HG02588 (cell line): ENCODE measurements around the gene BICD2.
"Not testable (repeated sequence)": the region's sequence is repeated elsewhere in the genome, so short reads cannot be mapped to it uniquely, and the experiment has no call there.

ENCODE experiments used
- ATAC-seq: cut with Tn5 transposase; IDR thresholded peaks from one replicate; pipeline ENCODE4 v1.9.1; 2021; ENCODE audit warnings: mild to moderate bottlenecking, moderate library complexity; ENCODE audit not compliant: unreplicated experiment

BICD2 gene

DNA sequence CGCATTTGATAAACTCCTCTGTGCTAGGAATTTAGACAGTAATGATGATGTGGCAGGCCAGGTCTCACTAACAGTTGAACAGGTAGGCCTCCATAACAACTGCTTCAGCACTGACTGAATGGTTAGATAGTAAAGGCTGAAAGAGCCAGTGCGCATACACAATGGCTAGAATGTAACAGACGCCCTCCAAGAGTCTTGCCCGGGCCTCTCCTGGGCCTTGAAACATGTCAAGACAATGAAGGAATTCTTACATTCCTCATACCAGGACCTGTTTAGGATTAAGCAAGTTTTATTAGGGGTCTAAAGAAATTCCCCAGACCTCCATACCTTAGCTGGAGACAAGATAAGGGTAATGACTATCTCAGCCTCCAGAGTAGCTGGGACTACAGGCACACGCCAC is 6.7 kb upstream of the BICD2 start:
- no peak for ATAC-seq

DNA sequence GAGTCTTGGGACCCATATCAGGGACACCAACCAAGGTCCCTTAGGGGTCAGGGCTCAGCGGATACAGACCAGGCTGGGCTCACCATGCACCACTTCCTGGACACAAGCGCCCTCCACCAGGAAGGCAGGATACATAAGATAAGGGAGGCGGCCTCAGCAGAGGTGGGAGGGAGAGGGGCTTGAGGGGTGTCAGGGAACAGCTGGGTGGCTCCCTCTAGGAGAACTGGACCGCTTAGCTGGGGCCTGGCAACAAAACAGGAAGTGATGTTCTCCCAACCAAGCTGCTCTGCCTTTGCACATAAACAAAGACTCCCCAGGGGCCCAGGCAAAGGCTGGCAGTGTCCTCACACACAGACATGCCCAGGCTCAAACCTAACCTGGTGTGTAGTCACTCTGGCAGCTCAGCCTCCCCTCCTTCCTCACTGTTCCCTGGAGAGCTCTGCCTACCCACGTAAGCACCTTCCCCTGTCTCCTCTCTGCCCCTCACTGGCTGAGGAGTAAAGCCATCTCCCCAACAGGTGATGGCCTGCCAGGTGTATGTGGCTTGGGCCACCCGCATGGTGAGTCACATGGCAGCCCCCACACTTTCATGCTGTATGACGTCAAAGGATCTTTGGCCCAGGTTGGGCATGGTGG is 5.8 kb upstream of the BICD2 start:
- ATAC-seq = no peak

DNA sequence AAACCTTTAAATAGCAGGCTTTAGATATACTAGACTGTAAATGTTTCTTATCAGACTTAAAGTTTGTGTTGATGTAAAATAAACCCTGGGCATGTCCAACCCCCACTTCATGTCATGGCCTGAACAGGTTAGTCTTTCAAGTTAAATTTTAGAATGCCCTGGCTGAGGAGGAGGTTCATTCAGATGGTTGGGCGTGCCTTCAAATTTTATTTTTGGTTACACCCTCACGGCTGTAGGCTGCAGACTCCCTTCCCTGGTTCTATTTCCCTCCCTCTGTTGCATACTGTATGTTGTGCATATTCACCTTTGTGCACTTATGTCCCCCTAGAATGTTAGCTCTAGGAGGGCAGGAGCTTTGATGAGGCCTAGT is 5.3 kb upstream of the BICD2 start:
- ATAC-seq = no peak

DNA sequence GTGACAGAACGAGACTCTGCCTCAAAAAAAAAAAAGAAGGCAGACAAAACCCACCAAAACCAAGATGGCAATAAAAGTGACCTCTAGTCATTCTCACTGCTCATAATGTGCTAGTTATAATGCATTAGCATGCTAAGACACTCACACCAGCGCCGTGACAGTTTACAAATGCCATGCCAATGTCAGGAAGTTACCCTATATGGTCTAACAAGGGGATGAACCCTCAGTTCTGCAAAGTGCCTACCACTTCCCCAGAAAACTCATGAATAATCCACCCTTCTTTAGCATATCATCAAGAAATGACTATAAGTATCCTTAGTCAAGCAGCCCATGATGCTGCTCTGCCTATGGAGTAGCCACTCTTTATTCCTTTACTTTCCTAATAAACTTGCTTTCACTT is 4.7 kb upstream of the BICD2 start:
- no peak for ATAC-seq

DNA sequence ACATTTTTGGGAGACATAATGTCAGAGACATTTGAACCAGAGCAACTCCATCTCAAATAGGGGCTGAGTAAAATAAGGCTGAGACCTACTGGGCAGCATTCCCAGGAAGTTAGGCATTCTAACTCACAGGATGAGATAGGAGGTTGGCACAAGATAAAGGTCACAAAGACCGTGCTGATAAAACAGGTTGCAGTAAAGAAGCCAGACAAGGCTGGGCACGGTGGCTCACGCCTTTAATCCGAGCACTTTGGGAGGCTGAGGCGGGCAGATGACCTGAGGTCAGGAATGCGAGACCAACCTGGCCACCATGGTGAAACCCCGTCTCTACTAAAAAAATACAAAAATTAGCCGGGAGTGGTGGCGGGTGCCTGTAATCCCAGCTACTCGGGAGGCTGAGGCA is 4.2 kb upstream of the BICD2 start:
- ATAC-seq = not testable (repeated sequence)

DNA sequence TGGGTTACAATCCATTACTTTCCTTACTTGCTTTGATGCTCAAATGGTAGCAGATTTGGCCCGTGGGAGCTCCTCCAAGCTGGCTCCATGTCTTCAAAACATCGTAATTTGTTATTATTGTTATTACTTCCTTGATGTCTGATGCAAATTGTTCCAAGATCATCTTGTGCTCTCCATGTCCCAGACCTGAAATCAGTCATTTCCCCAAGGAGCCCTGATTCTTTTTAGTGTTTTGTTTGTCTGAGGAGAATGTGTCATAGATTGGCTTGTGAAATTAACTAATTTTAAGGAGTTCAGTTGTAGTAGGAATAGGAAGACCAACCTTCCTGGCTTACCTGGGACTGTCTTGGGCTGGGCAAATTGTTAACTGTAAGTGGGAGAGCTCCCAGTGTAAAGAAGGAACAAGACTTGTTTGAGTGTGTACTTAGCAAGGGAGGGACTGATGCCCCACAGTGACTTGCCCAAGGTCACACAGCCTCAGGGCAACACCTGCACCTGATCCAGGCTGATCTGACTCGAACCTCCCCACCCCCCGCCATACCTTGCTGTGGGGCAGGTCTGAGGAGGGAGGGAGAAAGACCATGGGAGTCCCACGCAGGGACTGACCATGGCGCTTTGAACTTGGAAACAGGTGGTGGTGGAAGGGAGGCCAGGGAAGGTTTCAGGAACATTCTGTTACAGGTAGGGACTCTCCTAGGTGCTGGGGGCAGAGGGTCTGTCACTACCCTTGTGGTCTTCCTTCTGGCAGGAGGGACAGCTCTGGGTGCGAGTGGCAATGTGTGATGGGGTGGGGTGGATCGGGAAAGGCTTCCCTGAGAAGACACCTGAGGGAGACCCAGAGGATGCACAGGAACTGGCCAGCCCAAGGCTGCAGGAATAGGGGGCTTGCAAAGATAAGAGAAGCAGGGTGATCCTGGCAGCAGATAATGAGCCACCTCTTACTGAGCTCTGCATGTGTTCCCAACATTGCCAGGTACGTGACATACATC is 2.7 kb upstream of the BICD2 start:
- no peak for ATAC-seq

DNA sequence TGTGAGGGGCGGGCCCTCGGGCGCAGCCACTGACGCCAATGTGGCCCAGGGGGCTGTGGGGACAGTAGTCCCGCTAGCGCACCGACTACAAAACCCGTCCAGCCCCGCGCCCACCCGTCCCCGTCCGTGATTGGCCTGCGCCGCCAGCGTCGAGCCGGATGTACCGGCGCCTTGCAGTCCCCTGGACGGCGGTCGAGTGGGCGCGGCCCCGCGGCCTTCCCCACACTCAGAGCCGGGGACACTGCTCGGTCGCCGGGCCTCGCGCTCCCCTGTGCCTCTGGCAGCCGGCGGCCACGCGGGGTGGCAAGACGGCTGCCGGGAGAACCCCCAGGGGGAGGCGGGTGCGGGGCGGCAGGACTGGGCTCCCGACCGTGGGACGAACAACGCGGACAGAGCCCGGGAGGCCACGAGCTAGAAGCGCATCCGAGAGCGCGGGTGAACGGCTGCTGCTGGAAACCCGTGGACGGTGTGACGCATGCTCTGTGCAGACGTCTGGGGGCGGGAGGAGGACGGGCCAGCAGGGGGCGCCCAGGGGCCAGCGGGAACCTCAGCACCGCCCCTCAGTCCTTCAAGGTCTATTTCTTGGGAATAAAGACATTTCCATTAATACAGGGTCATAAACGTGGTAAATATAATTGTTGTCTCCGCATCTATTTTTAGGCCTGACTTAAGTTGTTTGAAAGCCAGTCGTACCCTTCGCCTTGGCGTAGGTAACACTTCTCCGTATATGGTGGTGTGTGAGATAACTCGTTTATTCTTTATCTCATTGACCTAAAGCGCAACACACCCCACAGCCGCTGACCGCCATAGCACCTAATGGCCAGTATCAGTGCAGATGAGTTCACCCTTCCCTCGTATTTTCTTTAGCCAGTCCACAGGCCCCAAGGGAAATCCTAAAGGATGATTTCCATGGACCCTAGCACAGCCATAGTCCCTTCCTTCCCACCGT is 629 bp upstream of the BICD2 start:
- ATAC-seq = peak; percentile 48

DNA sequence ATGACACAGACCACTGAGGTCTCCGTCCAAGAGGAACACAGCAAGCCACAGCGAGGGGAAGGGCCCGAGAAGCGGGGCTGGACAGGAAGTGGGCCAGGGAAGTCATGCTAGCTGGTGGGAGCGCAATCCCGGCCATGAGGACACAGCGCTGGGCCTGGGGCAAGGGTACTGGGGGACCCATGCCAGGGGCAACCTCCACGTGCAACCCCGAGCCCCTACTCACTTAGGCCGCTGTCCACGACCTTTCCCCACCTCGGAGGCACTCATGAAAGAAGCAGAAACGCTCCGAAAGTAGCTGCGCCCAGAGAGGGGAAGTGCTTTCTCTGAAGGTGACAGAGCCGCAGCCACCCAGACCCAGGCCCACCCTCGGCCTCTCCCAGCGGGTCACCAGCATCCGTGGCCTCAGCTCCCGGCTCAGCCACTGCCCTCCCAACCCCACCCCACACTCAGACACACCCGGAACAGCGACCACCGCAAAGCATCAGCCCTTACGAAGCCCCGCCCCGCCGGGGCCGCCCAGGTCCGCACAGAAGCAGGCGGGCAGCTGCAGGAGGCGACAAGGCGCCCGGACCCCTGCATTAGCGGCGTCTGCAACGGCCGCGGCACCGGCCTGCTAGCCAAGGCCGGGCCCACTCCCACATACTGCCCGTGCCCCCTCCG is 782 bp downstream of the BICD2 start:
- ATAC-seq = no peak

DNA sequence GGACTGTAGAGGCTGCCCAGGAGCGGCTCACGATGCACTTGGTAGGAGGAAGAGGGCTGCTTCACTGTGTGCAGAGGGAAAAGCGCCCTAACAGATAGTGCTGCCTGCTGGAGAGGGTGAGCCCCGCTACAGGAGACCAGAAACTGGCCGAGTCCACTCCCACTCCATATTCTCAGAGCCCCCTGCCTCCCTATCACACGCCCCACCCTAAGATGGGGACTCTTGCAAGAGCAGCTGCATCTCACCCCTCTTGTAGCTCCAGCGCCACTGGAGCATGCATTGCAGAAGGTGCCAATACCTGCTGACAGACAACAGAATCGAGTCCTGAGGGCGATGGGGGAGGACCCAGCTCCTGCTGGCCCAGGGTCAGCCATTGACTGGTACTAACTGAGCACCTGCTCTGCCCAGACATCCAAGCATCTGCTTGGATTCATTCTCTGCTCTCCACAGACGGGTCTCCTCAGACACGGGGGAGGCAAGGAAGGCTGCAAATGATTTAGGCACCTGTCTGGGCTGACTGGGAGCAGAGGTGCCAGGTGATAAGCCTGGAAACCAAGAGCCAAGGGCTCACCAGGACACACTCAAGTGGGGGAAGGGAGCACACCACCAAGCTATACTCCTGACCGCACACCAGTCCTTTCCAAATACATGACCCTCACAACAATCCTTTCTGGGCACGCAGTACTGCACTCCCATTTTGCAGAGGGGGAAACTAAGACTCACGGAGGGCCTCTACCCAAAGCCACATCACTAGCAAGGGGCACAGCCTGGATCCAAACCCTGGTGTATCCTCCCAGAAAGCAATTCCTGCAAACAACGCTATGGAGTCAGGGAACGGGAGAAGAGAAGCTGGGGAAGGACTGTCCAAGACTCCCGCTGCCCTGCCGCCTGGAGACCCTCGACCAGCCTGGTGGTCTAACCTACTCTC is 1.6 kb downstream of the BICD2 start:
- ATAC-seq = no peak

DNA sequence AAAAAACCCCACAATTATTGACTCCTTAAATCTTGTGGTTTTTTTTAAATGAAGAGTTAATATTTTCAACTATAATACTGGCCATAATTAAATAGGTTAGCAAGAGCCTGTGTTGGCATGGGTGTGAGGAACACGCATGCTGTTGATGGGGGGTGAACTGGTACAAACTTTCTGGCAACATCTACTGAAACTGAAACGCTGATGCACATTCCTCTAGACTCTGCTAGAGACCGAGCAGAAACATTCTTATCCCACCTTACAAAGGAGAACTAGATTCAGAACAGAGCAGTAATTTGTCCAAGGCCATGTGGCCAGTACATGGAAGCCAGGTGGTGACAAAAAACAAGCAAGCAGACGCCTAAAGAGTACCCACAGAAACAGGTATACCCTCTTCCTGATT is 2.4 kb downstream of the BICD2 start:
- no peak for ATAC-seq

DNA sequence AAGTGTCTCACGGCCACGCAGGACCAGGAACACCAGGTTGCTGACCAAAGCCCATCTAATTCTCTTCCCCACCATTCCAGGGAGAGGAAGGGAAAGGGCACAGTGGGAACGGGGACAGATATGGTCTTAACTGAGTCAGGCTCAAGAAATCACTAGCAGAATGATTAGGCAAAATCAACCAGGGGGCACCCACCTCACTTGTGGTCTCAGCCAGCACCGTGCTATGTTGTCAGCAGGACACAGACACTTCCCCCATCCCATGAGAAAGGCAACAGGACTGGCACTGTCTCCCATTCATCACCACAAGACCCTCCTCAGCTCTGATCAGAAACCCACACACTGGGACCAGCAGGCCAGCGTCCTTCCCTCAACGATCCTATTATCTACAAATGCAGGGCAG is 2.9 kb downstream of the BICD2 start:
- ATAC-seq = no peak

DNA sequence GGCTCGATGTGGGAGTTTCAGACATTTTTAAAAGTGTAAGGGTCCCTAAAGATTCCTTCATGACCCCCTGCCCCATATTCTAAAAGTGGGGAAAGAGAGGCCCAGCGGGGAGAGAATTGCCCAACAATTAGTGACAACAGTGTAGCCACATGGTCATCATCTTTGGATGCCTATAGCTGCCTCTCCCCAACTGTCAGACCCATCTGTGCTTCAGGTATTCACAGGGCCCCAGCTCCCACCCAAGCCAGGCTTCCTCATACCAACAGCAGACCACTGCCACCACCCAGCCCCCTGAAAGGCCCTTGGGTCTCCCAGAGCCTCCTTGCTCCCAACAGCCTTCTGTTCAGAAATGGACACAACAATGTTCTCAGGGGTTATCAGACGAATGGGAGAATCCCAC is 4.1 kb downstream of the BICD2 start:
- ATAC-seq = no peak

DNA sequence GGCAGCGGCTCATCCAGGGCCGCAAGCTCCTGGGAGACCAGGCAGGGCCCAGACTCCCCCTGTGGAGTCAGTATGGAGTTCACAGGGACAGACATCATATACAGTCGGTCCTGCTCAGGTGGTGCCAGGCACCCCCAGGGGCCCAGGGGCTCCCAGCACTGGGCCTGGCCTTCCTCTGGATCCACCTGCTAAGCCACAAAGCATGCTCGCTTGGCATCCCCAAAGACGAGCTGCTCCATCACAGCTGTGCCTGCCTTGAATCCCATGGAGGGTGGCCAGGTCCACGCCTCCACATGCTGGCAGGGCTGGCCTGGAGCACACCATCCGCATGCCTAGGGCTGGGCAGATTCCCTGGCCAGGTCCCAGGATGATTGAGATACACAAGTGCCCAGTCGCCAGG is 4.6 kb downstream of the BICD2 start:
- no peak for ATAC-seq

DNA sequence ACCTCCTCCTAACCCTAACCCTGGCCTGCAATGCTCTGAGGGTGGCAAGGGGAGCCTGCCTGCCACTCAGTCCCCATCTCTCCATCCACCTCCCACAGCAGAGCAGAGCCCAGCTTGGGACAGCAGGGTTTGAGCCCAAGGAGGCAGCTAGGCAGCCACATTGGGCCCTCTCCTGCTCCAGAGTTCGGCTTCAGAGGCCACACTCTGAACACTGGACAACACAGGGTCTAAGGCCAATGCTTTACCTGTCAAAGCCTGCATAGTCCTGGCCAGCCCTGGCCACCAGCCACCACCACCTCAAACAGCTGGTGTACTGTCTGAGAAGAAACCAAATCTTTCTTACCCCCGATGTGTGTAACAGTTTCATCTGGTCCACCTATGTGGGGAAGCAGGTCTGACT is 5.2 kb downstream of the BICD2 start:
- no peak for ATAC-seq

DNA sequence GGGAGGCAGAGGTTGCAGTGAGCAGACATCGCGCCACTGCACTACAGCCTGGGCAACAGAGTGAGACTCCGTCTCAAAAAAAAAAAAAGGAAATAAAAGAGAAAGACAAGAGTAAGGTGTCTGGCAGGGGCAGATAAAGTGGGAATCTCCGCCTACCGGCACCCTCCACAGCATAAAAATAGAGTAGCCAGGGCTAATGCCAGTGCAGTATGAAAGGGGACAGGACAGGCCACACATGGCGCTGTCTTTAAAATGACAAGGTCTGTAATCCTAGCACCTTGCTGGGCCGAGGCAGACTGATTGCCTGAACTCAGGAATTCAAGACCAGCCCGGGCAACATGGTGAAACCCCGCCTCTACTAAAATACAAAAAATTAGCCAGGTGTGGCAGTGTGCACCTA is 7.8 kb downstream of the BICD2 start:
- ATAC-seq = no peak

DNA sequence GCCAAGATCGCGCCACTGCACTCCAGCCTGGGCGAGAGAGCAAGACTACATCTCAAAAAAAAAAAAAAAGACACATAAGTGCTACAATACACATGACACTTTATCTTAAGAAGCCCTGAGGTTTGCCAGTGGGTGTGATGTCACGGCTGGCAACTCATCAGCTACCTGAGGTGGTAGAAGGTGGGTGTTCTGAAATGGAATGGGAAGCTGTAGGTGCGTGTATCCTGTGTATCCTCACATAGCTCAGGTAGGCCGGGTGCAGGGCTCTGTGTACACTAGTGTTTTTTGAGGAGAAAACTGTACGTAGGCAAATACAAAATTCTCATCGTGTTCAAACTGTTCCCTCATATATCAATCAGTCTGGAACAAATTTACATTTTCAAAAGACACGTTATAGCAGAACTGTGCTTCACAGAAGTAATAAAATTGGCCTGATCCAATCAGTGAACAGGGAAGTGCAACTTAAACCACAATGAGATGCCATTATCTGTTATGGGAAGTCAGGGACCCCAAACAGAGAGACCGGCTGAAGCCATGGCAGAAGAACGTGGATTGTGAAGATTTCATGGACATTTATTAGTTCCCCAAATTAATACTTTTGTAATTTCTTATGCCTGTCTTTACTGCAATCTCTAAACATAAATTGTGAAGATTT is 10.4 kb downstream of the BICD2 start:
- ATAC-seq = no peak

DNA sequence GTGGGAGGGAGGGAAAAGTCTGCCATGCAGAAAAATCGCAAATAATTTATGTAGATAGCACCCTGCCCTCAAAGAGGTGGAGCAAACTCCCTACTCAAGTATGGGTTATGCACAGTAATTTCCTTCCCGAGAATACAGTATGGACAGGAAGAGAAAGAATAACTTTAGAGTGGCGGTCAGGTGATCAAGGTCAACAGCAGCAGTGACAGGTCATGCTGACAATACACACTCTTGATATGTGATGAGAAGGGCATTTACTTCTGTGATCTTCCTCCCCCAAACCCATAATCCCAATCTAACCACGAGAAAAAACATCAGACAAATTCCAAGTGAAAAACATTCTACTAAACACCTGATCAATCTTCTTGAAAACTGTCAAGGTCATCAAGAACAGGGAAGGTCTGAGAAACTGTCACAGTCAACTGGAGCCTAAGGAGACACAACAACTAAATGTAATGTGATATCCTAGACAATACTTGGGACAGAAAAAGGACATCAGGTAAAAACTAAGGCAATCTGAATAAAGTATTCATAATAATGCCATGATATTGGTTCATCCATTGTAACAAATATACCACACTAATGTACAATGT is 11.7 kb downstream of the BICD2 start:
- ATAC-seq = no peak

DNA sequence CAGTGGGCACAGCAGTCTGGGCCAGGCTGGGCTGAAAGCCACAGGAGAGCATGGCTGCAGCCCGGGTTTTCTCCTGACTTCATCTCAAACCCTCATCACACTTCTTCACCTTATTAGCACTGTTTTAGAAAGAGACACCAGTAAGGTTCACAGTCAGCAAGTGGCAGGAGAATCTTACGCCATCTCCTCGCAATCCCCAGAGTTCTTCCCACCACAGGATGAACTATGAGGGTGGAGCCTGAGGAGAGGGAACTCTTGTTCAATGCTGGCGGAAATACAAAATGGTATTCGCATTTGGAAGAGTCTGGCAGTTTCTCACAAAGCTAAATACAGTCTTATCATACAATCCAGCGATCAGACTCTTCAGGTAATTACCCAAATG is 14.7 kb downstream of the BICD2 start:
- ATAC-seq = no peak
